GM12878 (cell line): Measurements from ENCODE around the gene LRRC8B. TPM values are rescaled to one million over a fixed set of nuclear protein-coding genes. Genes with fewer than 3 reads are reported as not detected.

Source experiments
- ATAC-seq: fragments of 200-7000 bp; cut with Tn5 transposase; 3 replicates; pipeline ENCODE4 v1.9.1; 2020; ENCODE audit warnings: mild to moderate bottlenecking, moderate library complexity
- BruUV-seq: library from RNA; stranded (reverse); fragments of 400-500 nt; replicated peaks from 2 replicates; lab custom pipeline; 2021; lab: Mats Ljungman, UMichigan
- CTCF ChIA-PET: fragments of 300-600 bp; sonication (Branson Sonifier 250); formaldehyde crosslinking; extraction: SDS; loops from one replicate; lab custom pipeline; 2021; ENCODE audit warnings: inconsistent platforms; lab: Yijun Ruan, JAX
- POLR2A ChIA-PET: fragments of 350-600 bp; formaldehyde crosslinking; extraction: SDS; loops from one replicate; lab custom pipeline; 2021; ENCODE audit warnings: inconsistent platforms; lab: Charles Lee
- RAD21 ChIA-PET: fragments of 300-600 bp; sonication (Branson Sonifier 250); formaldehyde crosslinking; loops from one replicate; lab custom pipeline; 2023; ENCODE audit warnings: antibody characterized with exemption; ENCODE audit not compliant: unreplicated experiment; lab: Charles Lee
- SMC1A ChIA-PET: fragments of 300-600 bp; sonication (Branson Sonifier 250); formaldehyde crosslinking; loops from one replicate; lab custom pipeline; 2023; ENCODE audit not compliant: unreplicated experiment, uncharacterized antibody; lab: Charles Lee
- DNase-seq: peaks from one replicate; pipeline ENCODE4 v3.0.0-alpha.2; 2011; ENCODE audit warnings: low read depth, low spot score
- FAIRE-seq: peaks from 3 replicates; lab custom pipeline; 2011; peaks lifted over from hg19 to GRCh38; lab: Jason Lieb, UNC
- H2AFZ ChIP-seq: 2 replicates; pipeline ENCODE4 v1.6.0; 2011; ENCODE audit warnings: low read depth, low read length, control low read depth; ENCODE audit not compliant: control insufficient read depth
- H3K27ac ChIP-seq: 2 replicates; pipeline ENCODE4 v1.5.1; 2011; ENCODE audit warnings: control low read depth; ENCODE audit not compliant: control insufficient read depth, insufficient read depth
- H3K27me3 ChIP-seq, 2 experiments: replicated peaks in 1 of 2; 2 replicates each; pipeline versions ENCODE4 v1.6.0 to v1.6.1; 2011; ENCODE audit warnings: low read length in 1 of 2; ENCODE audit not compliant: control insufficient read depth in 2 of 2, insufficient read depth in 2 of 2
- H3K36me3 ChIP-seq, 2 experiments: 2 replicates each; pipeline ENCODE4 v1.5.1; 2011; ENCODE audit warnings: low read length in 1 of 2; ENCODE audit not compliant: control insufficient read depth in 2 of 2, insufficient read depth in 2 of 2
- H3K4me1 ChIP-seq: 2 replicates; pipeline ENCODE4 v1.6.1; 2011; ENCODE audit warnings: mild to moderate bottlenecking, low read length, moderate library complexity, mixed read lengths; ENCODE audit not compliant: control insufficient read depth, insufficient read depth
- H3K4me2 ChIP-seq: 2 replicates; pipeline ENCODE4 v1.6.0; 2011; ENCODE audit warnings: control low read depth; ENCODE audit not compliant: control insufficient read depth, insufficient read depth
- H3K4me3 ChIP-seq: fragments of 200-600 bp; sonication (generic); 2 replicates; pipeline ENCODE4 v1.5.1; 2016
- H3K79me2 ChIP-seq: 2 replicates; pipeline ENCODE4 v1.6.0; 2011; ENCODE audit warnings: low read length; ENCODE audit not compliant: control insufficient read depth, insufficient read depth
- H3K9ac ChIP-seq: 2 replicates; pipeline ENCODE4 v1.8.0; 2011; ENCODE audit warnings: low read length, control low read depth, mixed read lengths; ENCODE audit not compliant: control insufficient read depth, insufficient read depth
- H3K9me3 ChIP-seq: replicated peaks from 3 replicates; pipeline ENCODE4 v1.5.1; 2011; ENCODE audit warnings: mild to moderate bottlenecking, low read length; ENCODE audit not compliant: control insufficient read depth, insufficient read depth
- H4K20me1 ChIP-seq: 2 replicates; pipeline ENCODE4 v1.6.0; 2011; ENCODE audit not compliant: control insufficient read depth, insufficient read depth
- CUX1 ChIP-seq: IDR thresholded peaks from 2 replicates; pipeline ENCODE4 v1.6.1; 2012; ENCODE audit warnings: improper control_type of control experiment, low read depth, low read length; ENCODE audit not compliant: insufficient replicate concordance
- E4F1 ChIP-seq: fragments of 450-650 bp; IDR thresholded peaks from 2 replicates; pipeline ENCODE4 v1.6.1; 2018; ENCODE audit warnings: borderline replicate concordance, mild to moderate bottlenecking; ENCODE audit not compliant: partially characterized antibody
- ETV6 ChIP-seq, 2 experiments: fragments of 450-650 bp in 1 of 2; IDR thresholded peaks in 1 of 2; conservative IDR thresholded peaks in 1 of 2; 2 replicates each; pipeline ENCODE4 v1.6.1; 2014; ENCODE audit warnings: antibody characterized with exemption in 1 of 2, borderline replicate concordance in 1 of 2, low read depth in 1 of 2, mild to moderate bottlenecking in 1 of 2, moderate library complexity in 1 of 2
- IRF4 ChIP-seq: IDR thresholded peaks from 2 replicates; pipeline ENCODE4 v1.6.1; 2011; ENCODE audit warnings: low read depth, low read length
- MAX ChIP-seq: IDR thresholded peaks from 2 replicates; pipeline ENCODE4 v1.6.1; 2012; ENCODE audit warnings: low read depth, low read length, improper control_type of control experiment
- MYB ChIP-seq: fragments of 150-350 bp; IDR thresholded peaks from 2 replicates; pipeline ENCODE4 v1.6.1; 2014; ENCODE audit warnings: mild to moderate bottlenecking, low read depth, low read length, borderline replicate concordance
- PAX8 ChIP-seq: fragments of 450-650 bp; IDR thresholded peaks from 2 replicates; pipeline ENCODE4 v1.6.1; 2017; ENCODE audit warnings: mild to moderate bottlenecking, moderate library complexity
- RAD51 ChIP-seq: fragments of 450-650 bp; IDR thresholded peaks from 2 replicates; pipeline ENCODE4 v1.6.1; 2016; ENCODE audit warnings: moderate library complexity, mild to moderate bottlenecking, inconsistent platforms
- RB1 ChIP-seq: fragments of 450-650 bp; formaldehyde crosslinking; IDR thresholded peaks from 2 replicates; pipeline ENCODE4 v1.6.1; 2017; ENCODE audit warnings: mild to moderate bottlenecking, borderline replicate concordance
- TARDBP ChIP-seq: IDR thresholded peaks from 2 replicates; pipeline ENCODE4 v1.6.1; 2016; ENCODE audit warnings: borderline replicate concordance
- TCF7 ChIP-seq: IDR thresholded peaks from 2 replicates; pipeline ENCODE4 v1.6.1; 2014; ENCODE audit warnings: antibody characterized with exemption, borderline replicate concordance
- ZNF274 ChIP-seq: IDR thresholded peaks from one replicate; pipeline ENCODE4 v1.8.0; 2011; ENCODE audit not compliant: insufficient read length, insufficient read depth
- WGBS: methylation state at CpG from one replicate; pipeline ENCODE4 v1.1.6; 2016; ENCODE audit warnings: low lambda C conversion rate; ENCODE audit not compliant: insufficient replicate concordance, insufficient coverage; ENCODE audit errors: missing lambda C conversion rate; 5-methylcytosine and 5-hydroxymethylcytosine counted together
- in situ Hi-C: fragments of 300-500 bp; cut with MboI; formaldehyde crosslinking; loops from 9 replicates; pipeline ENCODE4 v1.14.3; 2018; ENCODE audit warnings: mixed read lengths
- intact Hi-C: fragments of 100-400 bp; cut with micrococcal nuclease; formaldehyde crosslinking; loops from one replicate; pipeline ENCODE4 v1.14.2; 2022; ENCODE audit not compliant: unreplicated experiment
- polyA plus RNA-seq, 11 experiments: library from polyadenylated mRNA; depleted of rRNA in 4 of 11; unstranded in 6 of 11; stranded (reverse) in 5 of 11; fragments of >200 nt; fragmentation: Nextera tagmentation in 4 of 11; fragmentation: Illumina TruSeq in 1 of 11; extraction: Ambion mirVana in 4 of 11; extraction: Trizol in 1 of 11; gene quantifications; 1 replicate in 1 of 11; 2 replicates in 10 of 11; pipeline versions ENCODE4 v1.2.1 to v1.2.3, GENCODE V29; 2011 to 2016; ENCODE audit warnings: inconsistent platforms in 2 of 11, missing spikeins in 2 of 11, low read depth in 1 of 11
- total RNA-seq, 4 experiments: library from RNA; depleted of rRNA in 3 of 4; stranded (reverse); fragments of >200 nt in 3 of 4; fragmentation: Illumina TruSeq in 1 of 4; extraction: Trizol in 1 of 4; gene quantifications; 2 replicates each; pipeline versions ENCODE4 v1.2.1 to v1.2.3, GENCODE V29; 2013 to 2021

The LRRC8B gene
- total and polyA plus RNA-seq, 10 of the 15 experiments (the other 5 are each of a cell fraction or from before 2014, with no cell fraction given): 1.3 to 9.2 (median 5.4) TPM

GRCh38 chr1:89566761-89567174 is 42.1 kb downstream of the LRRC8B start:
- no peaks in the 10 kb centered on the region for H4K20me1 ChIP-seq
- H3K4me3 ChIP-seq: no peak overlapping the region
- no peak overlapping the region for H3K4me2 ChIP-seq
- ChIA-PET CTCF (interaction anchor here (1.1 to 1.5 kb wide), 3 partner anchors 30 to 38 kb away, joined by 3 to 6 read pairs (median 4); no protein-coding TSS in a partner anchor), RAD21 (no interaction called here), SMC1A (interaction anchor here (1.2 kb wide), 1 partner anchor 13 kb away, joined by 3 read pairs; no protein-coding TSS in a partner anchor), POLR2A (interaction anchor here (1.1 kb wide), 1 partner anchor 10 kb away, joined by 3 read pairs; no protein-coding TSS in a partner anchor)
- intact Hi-C loops: no loop called here
- no TSS peak for BruUV-seq
- no peak overlapping the region for H3K9ac ChIP-seq
- H3K79me2 ChIP-seq: no peaks in the 10 kb centered on the region
- WGBS: 88% methylated on average over 6 of the region's 6 CpGs
- H3K4me1 ChIP-seq: no peaks in the 10 kb centered on the region
- H2AFZ ChIP-seq: no peak overlapping the region
- no peaks in the 10 kb centered on the region for H3K9me3 ChIP-seq
- ATAC-seq: no peak
- no peak for FAIRE-seq
- H3K36me3 ChIP-seq: no peaks in the 10 kb centered on the region; a peak in 1 of 4 replicates
- no peak overlapping the region for H3K27ac ChIP-seq
- no peak for TF ChIP-seq MAX
- TF ChIP-seq ETV6 (conservative IDR thresholded peaks at IDR 0.05 in 1 of 2, IDR thresholded peaks at IDR 0.05 in 1 of 2; ENCODE audit: borderline replicate concordance in 1 of 2, low read depth in 1 of 2): no peak
- no peak for TF ChIP-seq E4F1
- no peak for TF ChIP-seq IRF4
- no peak for TF ChIP-seq TCF7
- TF ChIP-seq CUX1: no peak
- TF ChIP-seq TARDBP: no peak
- no peak for TF ChIP-seq RB1
- TF ChIP-seq ZNF274: no peak
- TF ChIP-seq RAD51: no peak
- no peak for TF ChIP-seq MYB
- no peak for TF ChIP-seq PAX8
- DNase-seq: no peak
- in situ Hi-C loops: no loop called here
- H3K27me3 ChIP-seq: no peaks in the 10 kb centered on the region
